NCI-H2107 (cell line): ENCODE measurements around the gene RNASE8.

Source experiments
- DNase-seq: peaks from one replicate; lab custom pipeline; 2025; lab: John Stamatoyannopoulos, UW

RNASE8 gene

GRCh38 chr14:21106498-21107282 is 49.1 kb downstream of the RNASE8 start:
- DNase-seq: peak; percentile 82

- DNase-seq: no peak
These were observed 49.7 kb downstream of the RNASE8 start for GRCh38 chr14:21107283-21107800.
